Astrocyte (in vitro differentiated cells and primary cell): ENCODE data around the gene SNX8.

ENCODE experiments used
- EZH2 ChIP-seq: IDR thresholded peaks from 2 replicates; pipeline ENCODE4 v1.6.1; 2012; ENCODE audit warnings: mild to moderate bottlenecking, low read length, inconsistent platforms; ENCODE audit not compliant: insufficient read depth
- TF ChIP-seq, protein P1 (sequence below): IDR thresholded peaks from 2 replicates; pipeline ENCODE4 v1.5.1; 2011; ENCODE audit warnings: low read depth, mild to moderate bottlenecking, inconsistent platforms, low read length, moderate library complexity; ENCODE audit not compliant: insufficient read depth

DNA sequence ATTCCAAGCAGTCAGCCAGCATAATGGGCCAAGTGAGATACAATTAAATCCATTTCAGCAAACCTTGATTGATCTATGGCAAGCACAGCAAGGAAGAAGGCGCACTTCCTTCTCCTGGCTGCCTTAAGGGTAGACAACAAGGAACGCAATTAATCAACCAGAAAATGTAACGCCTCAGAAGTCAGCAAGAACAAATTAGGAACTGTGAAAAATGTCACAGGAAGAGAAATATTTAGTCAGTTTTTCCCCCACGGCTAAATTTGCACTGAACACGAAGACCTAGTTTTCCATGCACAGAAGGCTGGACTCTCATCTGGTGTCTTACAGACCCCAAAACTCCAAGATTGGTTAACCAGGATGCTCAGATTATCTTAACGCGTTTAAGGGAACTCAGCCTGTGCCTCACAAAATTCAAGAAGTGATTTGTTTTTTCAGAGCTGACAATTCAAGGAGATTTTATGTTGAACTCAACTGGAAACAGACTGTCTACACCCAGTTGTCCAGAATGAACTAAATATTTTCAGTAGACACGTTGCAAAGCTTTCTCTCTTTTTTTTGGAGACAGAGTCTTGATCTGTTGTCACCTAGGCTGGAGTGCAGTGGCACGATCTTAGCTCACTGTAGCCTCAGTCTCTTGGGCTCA lies 14.2 kb downstream of the SNX8 start:
- no peak for TF ChIP-seq EZH2
- TF ChIP-seq, protein P1, sequence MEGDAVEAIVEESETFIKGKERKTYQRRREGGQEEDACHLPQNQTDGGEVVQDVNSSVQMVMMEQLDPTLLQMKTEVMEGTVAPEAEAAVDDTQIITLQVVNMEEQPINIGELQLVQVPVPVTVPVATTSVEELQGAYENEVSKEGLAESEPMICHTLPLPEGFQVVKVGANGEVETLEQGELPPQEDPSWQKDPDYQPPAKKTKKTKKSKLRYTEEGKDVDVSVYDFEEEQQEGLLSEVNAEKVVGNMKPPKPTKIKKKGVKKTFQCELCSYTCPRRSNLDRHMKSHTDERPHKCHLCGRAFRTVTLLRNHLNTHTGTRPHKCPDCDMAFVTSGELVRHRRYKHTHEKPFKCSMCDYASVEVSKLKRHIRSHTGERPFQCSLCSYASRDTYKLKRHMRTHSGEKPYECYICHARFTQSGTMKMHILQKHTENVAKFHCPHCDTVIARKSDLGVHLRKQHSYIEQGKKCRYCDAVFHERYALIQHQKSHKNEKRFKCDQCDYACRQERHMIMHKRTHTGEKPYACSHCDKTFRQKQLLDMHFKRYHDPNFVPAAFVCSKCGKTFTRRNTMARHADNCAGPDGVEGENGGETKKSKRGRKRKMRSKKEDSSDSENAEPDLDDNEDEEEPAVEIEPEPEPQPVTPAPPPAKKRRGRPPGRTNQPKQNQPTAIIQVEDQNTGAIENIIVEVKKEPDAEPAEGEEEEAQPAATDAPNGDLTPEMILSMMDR, result no peak
